ENCODE results near the gene GINS3.
A peak's percentile ranks its signal among the peaks of the same experiment; 100 is the strongest.
"Not testable (repeated sequence)": the region's sequence is repeated elsewhere in the genome, so short reads cannot be mapped to it uniquely, and the experiment has no call there.

Gene GINS3

DNA sequence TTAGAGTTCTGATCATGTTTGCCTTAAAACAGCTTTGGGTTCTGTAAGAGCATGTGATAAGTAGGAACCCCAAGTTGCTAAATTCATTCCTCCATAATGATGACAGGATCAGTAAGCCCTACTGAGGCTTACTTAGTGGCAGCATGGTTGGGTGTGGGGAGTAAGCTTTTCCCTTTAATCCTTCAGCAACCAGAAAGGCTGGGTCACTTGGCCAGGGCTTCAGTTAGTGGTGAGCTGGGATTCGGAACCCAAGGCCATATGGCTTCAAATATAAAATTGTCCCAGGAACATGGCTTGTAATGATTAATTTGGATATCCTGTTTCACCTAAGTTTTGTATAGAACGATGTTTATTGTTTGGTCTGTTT is 850 bp downstream of the GINS3 start:
- peak; percentile 50 for DNase-seq

GRCh38 chr16:58396897-58397296 is 4.6 kb downstream of the GINS3 start:
- not testable (repeated sequence) for DNase-seq

- DNase-seq = no peak
Measured at GRCh38 chr16:58399718-58400633, 7.7 kb downstream of the GINS3 start.

- DNase-seq = not testable (repeated sequence)
Measured at GRCh38 chr16:58401305-58401704, 9.0 kb downstream of the GINS3 start.

DNA sequence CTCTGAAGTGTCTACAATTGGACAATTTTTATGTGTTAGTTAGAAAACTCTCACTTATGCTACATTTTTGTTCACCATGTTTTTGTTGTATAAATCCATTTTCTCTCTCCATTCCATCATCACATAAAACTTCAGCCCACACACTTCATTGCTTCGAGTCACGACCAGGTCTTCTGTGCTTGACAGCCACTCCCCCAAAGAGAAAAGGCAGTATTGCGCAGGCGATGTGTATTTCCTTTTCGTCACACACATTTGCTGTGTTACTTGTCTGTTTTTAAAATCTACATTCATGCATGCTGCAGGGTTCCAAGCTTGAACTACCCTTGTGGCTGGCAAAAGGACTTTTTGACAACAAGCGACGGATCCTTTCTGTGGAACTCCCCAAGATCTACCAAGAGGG is 10.5 kb downstream of the GINS3 start:
- DNase-seq = no peak

- peak; percentile 67 for DNase-seq
Measured at GRCh38 chr16:58409316-58409973, 17.2 kb downstream of the GINS3 start.

DNA sequence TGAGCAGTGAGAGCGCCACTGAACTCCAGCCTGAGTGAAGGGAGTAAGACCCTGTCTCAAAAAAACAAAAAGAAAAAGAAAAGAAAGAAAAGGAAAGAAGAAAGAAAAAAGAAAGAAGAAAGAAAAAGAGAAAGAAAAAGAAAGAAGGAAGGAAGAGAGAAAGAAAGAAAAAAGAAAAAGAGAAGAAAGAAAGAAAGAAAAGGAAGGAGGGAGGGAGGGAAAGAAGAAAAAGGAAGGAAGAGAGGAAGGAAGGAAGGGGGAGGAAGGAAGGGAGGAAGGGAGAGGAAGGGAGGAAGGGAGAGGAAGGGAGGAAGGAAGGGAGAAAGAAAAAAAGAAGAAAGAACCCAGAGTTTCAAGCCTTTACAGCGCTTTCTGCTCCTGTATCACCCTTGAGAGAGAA is 19.1 kb downstream of the GINS3 start:
- DNase-seq = no peak

- peak; percentile 29 for DNase-seq
Measured at GRCh38 chr16:58411736-58412614, 19.7 kb downstream of the GINS3 start.

GRCh38 chr16:58412615-58412970 is 20.3 kb downstream of the GINS3 start:
- not testable (repeated sequence) for DNase-seq

DNA sequence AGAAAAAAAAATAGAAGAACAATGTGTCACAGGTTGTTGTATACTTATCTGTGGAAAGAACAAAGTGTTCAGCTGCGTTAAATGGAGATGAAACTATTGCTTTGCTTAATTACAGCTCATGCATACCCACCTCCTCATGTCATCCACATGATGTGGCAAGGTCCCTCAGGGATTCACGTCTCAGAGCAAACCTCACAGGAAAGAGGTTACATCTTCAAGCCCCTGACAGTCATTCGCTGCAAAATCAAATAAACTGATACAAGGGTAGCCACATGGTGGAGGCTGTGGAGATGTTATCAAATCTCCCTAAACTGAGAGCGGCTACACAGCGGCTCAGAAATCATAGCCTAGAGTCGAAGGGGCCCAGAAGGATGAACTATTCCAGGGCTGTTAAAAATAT is 21.1 kb downstream of the GINS3 start:
- no peak for DNase-seq

DNA sequence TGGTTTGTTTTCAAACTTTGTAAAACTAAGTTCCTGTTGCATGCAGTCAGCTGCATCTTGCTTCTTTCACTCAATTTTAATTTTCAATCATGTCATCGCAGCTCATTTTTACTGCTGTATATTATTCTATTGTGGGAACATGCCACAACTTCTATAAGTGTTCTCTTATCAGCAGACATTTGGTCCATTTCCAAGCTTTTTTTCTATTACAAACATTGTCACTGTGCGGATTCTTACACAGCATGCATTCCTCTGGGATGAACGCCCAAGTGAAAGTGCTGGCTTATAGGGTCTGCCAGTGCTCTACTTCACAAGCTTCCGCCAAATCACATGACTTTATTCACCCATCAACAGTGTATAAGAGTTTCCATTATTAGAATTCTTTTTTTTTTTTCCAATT is 22.7 kb downstream of the GINS3 start:
- DNase-seq = no peak

DNA sequence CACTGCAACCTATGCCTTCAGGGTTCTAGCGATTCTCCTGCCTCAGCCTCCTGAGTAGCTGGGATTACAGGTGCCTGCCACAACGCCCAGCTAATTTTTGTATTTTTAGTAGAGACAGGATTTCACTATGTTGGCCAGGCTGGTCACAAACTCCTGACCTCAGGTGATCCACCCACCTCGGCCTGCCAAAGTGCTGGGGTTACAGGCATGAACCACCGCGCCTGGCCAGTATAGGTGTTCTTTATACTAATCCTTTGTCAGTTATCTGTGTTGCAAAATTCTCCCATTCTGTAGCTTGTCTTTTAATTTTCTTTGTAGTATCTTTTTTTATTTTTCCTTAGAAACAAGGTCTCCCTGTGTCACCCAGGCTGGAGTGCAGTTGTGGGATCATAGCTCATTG is 23.7 kb downstream of the GINS3 start:
- DNase-seq = not testable (repeated sequence)

DNA sequence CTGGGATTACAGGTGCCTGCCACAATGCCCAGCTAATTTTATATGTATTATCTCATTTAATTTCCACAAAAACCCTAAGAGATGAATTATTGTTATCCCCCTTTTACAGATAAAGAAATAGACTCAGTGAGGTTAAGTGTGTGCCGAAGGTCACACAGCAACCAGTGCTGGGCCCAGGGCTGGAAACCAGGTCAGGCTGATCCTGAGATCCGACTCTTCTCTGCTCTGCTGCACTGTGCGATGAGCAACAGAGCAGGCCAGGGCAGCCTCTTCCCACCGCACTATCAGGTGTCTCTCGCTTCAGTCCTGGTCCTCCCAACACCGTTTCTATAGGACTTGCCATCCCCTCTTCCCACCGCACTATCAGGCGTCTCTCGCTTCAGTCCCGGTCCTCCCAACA is 24.8 kb downstream of the GINS3 start:
- DNase-seq = no peak

GRCh38 chr16:58417600-58417999 is 25.3 kb downstream of the GINS3 start:
- DNase-seq = peak; percentile 13

DNA sequence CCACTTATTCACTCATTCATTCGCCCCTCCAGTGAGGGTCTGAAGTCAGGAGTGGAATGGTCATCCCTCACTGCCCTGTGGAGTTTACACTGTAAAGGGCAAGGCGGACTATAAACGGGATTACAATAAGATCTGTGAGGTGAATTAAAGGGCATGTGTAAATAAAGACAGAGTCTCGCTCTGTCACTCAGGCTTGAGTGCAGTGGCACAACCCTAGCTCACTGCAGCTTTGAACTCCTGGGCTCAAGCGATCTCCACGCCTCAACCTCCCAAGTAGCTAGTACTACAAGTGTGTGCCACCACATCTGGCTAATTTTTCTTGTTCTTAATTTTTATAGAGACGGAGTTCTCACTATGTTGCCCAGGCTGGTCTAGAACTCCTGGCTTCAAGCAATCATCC is 25.8 kb downstream of the GINS3 start:
- DNase-seq = no peak

DNA sequence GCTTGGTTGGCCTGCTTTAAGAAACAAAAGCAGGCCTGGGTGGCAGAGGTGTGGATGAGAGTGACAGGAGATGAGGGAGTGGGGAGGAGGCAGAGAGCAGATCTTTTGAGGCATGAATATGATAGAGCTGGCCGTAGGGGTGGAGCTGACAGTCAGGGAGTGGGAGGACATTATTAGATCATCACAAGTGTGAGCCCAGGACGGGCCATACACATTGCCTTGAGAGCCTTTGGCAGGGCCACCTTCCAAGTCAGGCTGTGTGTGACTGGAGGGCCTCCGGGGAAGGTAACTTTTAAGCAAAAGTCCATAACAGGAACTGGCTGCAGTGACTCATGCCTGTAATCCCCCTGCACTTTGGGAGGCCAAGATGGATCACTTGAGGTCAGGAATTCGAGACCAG is 26.3 kb downstream of the GINS3 start:
- peak; percentile 40 for DNase-seq

- DNase-seq = no peak
Measured at GRCh38 chr16:58419241-58419990, 27.1 kb downstream of the GINS3 start.

DNA sequence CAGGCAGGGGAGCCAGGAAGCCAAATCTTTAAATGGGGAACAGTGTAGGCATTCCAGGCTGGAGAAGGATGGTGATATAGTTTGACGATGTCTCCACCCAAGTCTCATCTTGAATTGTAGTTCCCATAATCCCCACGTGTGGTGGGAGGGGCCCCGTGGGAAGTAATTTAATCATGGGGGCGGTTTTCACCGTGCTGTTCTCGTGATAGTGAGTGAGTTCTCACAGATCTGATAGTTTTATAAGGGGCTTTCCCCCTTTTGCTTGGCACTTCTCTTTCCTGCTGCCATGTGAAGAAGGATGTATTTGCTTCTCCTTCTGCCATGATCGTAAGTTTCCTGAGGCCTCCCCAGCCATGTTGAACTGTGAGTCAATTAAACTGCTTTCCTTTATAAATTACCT is 28.8 kb downstream of the GINS3 start:
- no peak for DNase-seq

DNA sequence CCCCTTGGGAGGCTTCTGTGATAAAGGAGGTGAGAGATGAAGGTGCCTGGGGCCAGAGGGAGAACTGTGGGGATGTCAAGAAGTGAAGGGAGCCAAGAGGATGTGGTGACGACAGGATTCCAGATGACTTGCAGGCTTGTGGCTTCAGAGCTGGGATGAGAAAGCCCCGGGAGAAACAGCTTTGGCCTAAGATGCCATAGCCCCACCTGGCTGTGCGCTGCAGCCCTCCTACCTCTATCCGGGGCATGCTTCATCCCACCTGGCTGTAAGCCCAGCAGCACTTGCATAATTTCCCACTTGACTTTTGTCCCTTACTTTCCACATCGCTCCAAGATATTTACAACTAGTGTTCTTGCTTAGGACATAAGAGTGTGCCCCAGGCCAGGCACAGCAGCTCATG is 29.3 kb downstream of the GINS3 start:
- DNase-seq = peak; percentile 3

GRCh38 chr16:58422809-58423208 is 30.5 kb downstream of the GINS3 start:
- no peak for DNase-seq

DNA sequence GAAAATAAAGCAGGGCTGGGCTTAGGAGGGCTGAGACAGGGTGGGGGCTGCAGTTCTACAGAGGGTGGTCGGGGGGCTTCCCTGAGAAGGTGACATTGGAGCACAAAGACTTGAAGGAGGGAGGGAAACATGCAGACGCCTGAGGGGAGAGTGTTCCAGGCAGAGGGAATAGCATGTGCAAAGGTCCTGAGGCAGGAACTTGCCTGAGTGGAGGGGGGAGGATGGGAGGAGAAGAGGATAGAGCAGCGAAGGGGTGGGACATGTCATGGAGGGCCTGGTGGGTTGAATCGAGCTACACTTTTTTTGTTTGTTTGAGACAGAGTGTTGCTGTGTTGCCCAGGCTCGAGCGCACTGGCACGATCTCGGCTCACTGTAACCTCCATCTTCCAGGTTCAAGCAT is 33.0 kb downstream of the GINS3 start:
- no peak for DNase-seq

DNA sequence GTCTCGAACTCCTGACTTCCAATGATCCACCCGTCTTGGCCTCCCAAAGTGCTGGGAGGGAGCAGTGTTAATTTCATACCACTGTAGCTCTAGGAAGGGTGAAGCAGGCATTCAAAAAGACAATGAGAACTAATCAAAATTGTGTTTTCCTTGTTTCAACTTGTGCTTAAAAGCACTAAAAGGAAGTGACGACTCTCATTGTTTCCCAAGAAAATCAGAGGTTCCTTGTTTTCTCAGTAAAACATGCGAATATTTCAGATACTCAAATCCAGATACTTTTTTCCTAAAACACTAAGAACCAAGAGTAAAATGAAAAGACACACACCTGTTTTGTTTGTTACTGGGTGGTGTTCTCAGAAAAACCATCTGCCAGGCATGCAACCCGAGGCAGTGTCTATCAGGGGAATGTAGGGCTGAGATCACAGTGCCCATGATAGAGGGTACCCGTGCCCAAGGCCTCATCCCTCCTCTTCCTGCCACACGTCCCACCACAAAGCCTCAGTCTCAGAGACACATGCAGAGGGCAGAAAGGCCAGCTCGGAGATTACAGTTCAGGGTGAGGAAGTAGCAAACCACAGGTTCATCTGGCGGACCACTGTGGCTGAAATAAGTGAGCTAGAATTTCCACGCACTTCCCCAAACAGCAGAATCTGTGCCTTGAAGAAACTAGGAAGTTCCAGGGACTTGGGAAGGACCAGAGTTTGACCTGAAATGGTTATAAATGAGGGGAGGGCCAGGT is 33.7 kb downstream of the GINS3 start:
- DNase-seq = peak; percentile 74
